Uterus (tissue), 2 donors: ENCODE results near the gene EFCAB5.

ENCODE experiments used
- POLR2A ChIP-seq, 2 donors: fragments of 450-650 bp; IDR thresholded peaks; one replicate each; pipeline ENCODE4 v1.6.1; 2016; ENCODE audit warnings: antibody characterized with exemption in 2 of 2, mild to moderate bottlenecking in 1 of 2, moderate library complexity in 1 of 2
- TF ChIP-seq, protein P1 (sequence below), 4 experiments: fragments of 200-600 bp in 2 of 4; fragments of 450-650 bp in 2 of 4; sonication (generic) in 2 of 4; IDR thresholded peaks; one replicate each; pipeline ENCODE4 v1.5.1; 2016 to 2019; ENCODE audit warnings: antibody characterized with exemption in 4 of 4, mild to moderate bottlenecking in 2 of 4, moderate library complexity in 1 of 4

DNA sequence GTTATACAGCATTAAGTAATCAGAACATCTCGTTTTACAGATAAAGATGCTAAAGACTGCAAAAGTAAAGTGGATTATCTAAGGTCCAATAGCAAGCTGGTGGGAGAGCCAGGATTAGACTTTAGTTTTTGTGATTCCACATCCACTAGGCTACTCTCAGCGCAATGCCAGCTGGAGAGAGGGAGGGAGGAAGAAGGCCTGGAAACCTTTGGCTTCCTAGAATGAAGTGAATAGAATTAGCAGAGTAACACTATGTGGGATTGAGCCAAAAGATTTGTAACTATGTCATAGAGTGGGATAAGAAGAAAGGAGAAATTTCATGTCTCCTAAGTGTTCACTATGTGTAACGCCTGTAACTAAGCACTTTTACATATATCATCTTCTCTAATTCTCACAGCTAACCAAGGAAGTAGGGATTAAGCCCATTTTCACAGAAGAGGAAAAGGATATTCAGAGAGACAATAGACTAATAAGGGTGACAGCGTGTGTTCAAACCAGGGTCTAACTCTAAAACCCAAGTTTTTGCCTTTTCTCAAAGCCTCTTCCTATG, 149.8 kb downstream of the EFCAB5 start:
- TF ChIP-seq, protein P1, sequence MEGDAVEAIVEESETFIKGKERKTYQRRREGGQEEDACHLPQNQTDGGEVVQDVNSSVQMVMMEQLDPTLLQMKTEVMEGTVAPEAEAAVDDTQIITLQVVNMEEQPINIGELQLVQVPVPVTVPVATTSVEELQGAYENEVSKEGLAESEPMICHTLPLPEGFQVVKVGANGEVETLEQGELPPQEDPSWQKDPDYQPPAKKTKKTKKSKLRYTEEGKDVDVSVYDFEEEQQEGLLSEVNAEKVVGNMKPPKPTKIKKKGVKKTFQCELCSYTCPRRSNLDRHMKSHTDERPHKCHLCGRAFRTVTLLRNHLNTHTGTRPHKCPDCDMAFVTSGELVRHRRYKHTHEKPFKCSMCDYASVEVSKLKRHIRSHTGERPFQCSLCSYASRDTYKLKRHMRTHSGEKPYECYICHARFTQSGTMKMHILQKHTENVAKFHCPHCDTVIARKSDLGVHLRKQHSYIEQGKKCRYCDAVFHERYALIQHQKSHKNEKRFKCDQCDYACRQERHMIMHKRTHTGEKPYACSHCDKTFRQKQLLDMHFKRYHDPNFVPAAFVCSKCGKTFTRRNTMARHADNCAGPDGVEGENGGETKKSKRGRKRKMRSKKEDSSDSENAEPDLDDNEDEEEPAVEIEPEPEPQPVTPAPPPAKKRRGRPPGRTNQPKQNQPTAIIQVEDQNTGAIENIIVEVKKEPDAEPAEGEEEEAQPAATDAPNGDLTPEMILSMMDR (IDR thresholded peaks at IDR 0.05), result no peak
- no peak for TF ChIP-seq POLR2A (IDR thresholded peaks at IDR 0.05)
